Measurements from ENCODE around the gene CSNK1A1L. TPM values are rescaled to one million over a fixed set of nuclear protein-coding genes. Genes with fewer than 3 reads are reported as not detected.

The CSNK1A1L gene
- total and polyA plus RNA-seq, 2 of the 13 experiments (the other 11 are each of a cell fraction or from before 2014, with no cell fraction given), result not detected

DNA sequence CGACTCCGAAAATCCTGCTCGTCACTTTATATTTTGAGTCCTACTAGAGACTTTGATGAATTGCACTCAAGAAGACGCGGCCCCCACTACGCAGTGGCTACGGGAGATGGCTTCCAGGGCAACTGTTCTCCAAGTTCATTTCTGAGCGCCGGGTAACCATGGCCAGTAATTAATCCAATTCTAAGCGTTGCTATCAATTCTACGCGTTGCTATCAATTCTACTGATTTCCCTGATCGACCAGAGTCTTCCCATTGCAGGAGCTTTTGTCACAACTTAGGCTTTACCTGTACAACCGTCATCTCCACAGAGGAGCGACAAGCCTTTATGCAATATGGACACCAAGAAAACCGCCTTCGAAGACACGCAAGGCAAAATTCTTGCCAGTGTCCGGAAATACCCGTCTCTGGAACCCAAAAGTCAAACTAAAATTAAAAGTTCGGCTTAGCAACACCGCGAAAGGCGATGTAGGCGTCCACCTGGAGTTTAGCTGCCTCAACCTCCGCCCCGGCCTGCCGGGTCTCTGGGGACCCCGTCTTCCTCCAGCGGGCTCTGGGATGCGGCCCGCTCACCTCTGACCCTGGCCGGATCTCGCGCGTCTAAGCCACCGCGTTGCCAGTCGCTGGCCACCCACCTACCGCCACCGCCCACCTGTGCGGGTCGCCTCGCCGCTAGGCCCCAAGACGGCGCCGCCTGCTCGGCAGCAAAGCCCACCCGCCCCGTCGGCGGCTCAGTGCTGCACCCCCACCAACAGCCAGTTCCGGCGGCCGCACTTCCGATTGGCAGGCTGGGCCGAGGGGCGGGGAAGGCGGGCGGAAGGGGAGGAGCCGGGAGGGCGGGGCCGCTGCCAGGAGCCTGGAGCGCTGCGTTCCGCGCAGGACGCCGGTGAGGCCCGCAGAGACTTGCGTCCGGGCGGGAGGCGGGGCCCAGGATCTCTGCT lies 46.3 kb downstream of the CSNK1A1L start, which contains the start of gene SUPT20H (continued):
- TF ChIP-seq PHF8 (CRISPR knock-in tag; IDR thresholded peaks at IDR 0.05), result peak; percentile 97
- no peak for TF ChIP-seq DNMT3B (CRISPR knock-in tag; conservative IDR thresholded peaks at IDR 0.05)
- no peak for TF ChIP-seq ZNF382 (CRISPR knock-in tag; IDR thresholded peaks at IDR 0.05; ENCODE audit: borderline replicate concordance)
- 0 out of 2 replicates have a peak, but pooled peaks have one; percentile 44 for TF ChIP-seq ZNF563 (CRISPR knock-in tag; IDR thresholded peaks at IDR 0.05)
- TF ChIP-seq, protein P1, sequence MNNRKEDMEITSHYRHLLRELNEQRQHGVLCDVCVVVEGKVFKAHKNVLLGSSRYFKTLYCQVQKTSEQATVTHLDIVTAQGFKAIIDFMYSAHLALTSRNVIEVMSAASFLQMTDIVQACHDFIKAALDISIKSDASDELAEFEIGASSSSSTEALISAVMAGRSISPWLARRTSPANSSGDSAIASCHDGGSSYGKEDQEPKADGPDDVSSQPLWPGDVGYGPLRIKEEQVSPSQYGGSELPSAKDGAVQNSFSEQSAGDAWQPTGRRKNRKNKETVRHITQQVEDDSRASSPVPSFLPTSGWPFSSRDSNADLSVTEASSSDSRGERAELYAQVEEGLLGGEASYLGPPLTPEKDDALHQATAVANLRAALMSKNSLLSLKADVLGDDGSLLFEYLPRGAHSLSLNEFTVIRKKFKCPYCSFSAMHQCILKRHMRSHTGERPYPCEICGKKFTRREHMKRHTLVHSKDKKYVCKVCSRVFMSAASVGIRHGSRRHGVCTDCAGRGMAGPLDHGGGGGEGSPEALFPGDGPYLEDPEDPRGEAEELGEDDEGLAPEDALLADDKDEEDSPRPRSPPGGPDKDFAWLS (CRISPR knock-in tag; IDR thresholded peaks at IDR 0.05; ENCODE audit: borderline replicate concordance), result no peak
- 0 out of 2 replicates have a peak, but pooled peaks have one; percentile 77 for TF ChIP-seq ZNF337 (CRISPR knock-in tag; IDR thresholded peaks at IDR 0.05; ENCODE audit: borderline replicate concordance, low read depth)
- TF ChIP-seq SNRNP70 (IDR thresholded peaks at IDR 0.05; ENCODE audit: low read depth, low read length), result no peak
- no peak for TF ChIP-seq RBM39 (IDR thresholded peaks at IDR 0.05; ENCODE audit: low read depth, low read length, poor library complexity, severe bottlenecking)
- TF ChIP-seq ZSCAN20 (CRISPR knock-in tag; IDR thresholded peaks at IDR 0.05; ENCODE audit: borderline replicate concordance), result peak; percentile 49; the same call in 1 of the 2 replicates
- no peak for TF ChIP-seq ZNF644 (CRISPR knock-in tag; IDR thresholded peaks at IDR 0.05; ENCODE audit: low read depth)
- TF ChIP-seq ZKSCAN5 (CRISPR knock-in tag; IDR thresholded peaks at IDR 0.05), result no peak
- TF ChIP-seq HOXA3 (CRISPR knock-in tag; IDR thresholded peaks at IDR 0.05), result peak; percentile 57; the same call in 1 of the 2 replicates
- TF ChIP-seq KDM4B (CRISPR knock-in tag; IDR thresholded peaks at IDR 0.05), result no peak
- TF ChIP-seq, protein P2, sequence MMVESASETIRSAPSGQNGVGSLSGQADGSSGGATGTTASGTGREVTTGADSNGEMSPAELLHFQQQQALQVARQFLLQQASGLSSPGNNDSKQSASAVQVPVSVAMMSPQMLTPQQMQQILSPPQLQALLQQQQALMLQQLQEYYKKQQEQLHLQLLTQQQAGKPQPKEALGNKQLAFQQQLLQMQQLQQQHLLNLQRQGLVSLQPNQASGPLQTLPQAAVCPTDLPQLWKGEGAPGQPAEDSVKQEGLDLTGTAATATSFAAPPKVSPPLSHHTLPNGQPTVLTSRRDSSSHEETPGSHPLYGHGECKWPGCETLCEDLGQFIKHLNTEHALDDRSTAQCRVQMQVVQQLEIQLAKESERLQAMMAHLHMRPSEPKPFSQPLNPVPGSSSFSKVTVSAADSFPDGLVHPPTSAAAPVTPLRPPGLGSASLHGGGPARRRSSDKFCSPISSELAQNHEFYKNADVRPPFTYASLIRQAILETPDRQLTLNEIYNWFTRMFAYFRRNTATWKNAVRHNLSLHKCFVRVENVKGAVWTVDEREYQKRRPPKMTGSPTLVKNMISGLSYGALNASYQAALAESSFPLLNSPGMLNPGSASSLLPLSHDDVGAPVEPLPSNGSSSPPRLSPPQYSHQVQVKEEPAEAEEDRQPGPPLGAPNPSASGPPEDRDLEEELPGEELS (CRISPR knock-in tag; IDR thresholded peaks at IDR 0.05), result no peak
- TF ChIP-seq ZEB1 (IDR thresholded peaks at IDR 0.05; ENCODE audit: insufficient replicate concordance, low read depth), result no peak
- TF ChIP-seq, protein P3, sequence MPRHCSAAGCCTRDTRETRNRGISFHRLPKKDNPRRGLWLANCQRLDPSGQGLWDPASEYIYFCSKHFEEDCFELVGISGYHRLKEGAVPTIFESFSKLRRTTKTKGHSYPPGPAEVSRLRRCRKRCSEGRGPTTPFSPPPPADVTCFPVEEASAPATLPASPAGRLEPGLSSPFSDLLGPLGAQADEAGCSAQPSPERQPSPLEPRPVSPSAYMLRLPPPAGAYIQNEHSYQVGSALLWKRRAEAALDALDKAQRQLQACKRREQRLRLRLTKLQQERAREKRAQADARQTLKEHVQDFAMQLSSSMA (CRISPR knock-in tag; IDR thresholded peaks at IDR 0.05), result no peak
- TF ChIP-seq MIXL1 (CRISPR knock-in tag; IDR thresholded peaks at IDR 0.05), result no peak
- no peak for TF ChIP-seq ZNF180 (CRISPR knock-in tag; IDR thresholded peaks at IDR 0.05; ENCODE audit: borderline replicate concordance, low read depth)
- TF ChIP-seq NPAS2 (CRISPR knock-in tag; IDR thresholded peaks at IDR 0.05; ENCODE audit: borderline replicate concordance), result no peak
- TF ChIP-seq, protein P4, sequence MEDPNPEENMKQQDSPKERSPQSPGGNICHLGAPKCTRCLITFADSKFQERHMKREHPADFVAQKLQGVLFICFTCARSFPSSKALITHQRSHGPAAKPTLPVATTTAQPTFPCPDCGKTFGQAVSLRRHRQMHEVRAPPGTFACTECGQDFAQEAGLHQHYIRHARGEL (CRISPR knock-in tag; IDR thresholded peaks at IDR 0.05), result no peak
- TF ChIP-seq IKZF4 (CRISPR knock-in tag; IDR thresholded peaks at IDR 0.05; ENCODE audit: borderline replicate concordance, low read depth, not compliant biosample characterization), result peak; percentile 37
- TF ChIP-seq FOXM1 (CRISPR knock-in tag; IDR thresholded peaks at IDR 0.05), result no peak
- TF ChIP-seq, protein P5, sequence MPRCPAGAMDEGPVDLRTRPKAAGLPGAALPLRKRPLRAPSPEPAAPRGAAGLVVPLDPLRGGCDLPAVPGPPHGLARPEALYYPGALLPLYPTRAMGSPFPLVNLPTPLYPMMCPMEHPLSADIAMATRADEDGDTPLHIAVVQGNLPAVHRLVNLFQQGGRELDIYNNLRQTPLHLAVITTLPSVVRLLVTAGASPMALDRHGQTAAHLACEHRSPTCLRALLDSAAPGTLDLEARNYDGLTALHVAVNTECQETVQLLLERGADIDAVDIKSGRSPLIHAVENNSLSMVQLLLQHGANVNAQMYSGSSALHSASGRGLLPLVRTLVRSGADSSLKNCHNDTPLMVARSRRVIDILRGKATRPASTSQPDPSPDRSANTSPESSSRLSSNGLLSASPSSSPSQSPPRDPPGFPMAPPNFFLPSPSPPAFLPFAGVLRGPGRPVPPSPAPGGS (CRISPR knock-in tag; IDR thresholded peaks at IDR 0.05), result peak; percentile 59; the same call in 1 of the 2 replicates
- TF ChIP-seq MATR3 (CRISPR knock-in tag; IDR thresholded peaks at IDR 0.05), result no peak
